IPS DF 4.7 (cell line): ENCODE data around the gene PTX4.

Experiments used
- DNase-seq: peaks from one replicate; pipeline ENCODE4 v3.0.0-alpha.2; 2013; ENCODE audit warnings: low spot score; ENCODE audit errors: extremely low read depth

PTX4 gene

DNA sequence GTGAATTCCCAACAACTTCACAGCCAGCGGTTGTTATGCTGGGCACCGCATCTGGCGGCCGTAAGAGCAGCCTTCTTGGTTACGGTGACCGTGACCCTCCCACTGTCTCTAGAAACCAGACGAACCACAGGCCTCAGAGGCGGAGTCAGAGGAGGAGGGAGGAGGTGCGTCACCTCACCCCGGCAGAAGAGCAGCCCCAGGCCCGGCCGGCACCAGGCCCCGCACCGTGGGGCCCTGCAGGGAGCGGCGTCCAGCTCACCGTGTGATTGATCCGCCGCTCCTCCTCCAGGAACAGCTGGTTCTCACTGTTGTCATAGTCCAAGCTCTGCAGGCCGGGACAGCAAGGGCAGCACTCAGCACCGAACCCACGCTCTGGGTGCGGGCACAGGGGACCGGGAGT lies 27.6 kb downstream of the PTX4 start:
- no peak for DNase-seq

DNA sequence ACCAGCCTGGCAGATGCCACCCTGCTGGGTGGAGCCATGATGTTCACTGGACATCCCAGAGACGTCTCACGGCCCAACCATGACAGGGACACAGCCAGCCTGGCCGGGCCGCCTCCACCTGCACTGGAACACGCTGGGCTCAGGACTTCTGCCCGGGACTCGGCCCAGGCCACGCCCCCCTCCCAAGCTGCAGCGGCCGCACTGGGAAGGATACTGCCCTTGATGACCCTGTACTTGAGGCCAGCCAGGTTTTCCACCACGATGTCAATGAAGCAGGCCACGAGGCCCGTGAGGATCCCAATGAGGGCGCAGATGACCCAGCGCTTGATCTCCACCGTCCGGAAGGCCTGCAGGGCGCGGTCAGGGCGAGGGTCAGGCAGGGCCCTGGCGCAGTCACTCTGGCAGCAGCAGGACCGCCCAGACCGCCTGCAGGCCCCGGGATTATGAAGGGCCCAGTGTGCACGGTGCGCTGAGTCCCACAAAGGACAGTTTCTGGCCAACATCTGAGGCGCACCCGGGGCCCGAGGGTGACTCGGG lies 28.1 kb downstream of the PTX4 start:
- no peak for DNase-seq

DNA sequence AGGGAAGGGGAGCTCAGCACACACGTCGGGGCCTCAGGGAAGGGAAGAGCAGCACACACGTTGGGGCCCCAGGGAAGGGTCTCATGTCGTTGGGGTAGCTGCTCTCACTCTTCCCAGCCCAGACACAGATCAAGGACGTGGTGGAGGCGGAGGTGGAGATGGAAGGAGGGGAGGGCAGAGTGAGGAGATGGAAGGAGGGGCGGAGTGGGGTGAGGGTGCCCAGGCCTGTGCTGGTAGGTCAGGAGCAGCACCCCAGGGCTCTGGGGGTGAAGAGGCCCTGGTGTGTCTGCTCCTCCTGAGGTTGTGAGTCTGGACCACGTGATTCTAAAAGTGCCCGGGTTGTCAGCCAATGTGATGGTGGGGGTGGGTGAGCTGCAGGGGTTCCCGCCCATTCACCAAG lies 28.8 kb downstream of the PTX4 start:
- DNase-seq: no peak

DNA sequence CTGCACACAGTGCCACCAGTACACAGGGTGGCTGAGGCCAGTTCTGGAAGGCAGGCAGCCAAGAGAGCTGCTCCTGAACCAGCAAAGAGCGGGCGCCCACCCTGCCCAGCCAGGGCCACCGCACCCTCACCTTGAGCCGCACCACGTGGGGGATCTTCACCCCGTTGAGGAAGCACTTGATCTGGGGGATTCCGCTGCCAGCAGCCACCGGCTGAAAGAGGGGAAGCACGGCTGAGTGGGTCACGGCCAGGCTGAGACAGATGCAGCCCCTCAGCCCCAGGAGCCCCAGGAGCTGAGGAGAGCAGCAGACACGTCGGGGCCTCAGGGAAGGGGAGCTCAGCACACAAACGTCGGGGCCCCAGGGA lies 29.8 kb downstream of the PTX4 start:
- no peak for DNase-seq

DNA sequence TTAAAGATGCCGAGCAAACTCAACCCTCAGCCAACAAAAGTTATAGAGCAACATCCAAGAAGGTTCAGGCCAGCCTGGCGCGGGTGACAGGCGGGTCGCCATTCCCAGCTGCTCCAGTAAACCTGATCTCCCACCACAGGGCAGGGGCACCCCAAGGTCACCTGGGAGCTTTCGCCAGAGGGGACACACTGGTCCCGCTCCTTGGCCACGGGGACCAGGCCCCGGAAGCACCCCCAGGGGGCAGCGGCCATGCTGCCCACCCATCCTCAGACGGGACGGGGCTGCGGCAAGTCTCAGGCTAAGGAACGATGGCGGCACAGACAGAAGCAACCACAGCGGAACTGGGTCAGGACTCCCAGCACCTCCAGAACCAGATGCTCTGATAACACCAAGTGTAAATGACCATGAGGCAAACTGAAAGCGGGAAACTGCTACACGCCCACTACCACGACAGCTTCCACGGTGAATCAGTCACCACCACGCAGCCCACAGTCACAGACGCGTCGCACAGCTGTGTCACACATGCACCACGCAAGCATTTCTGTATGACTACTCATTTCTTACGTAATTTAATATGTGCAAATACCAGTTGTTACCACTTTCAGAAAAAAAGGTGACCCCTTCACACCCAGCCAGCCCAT lies 30.3 kb downstream of the PTX4 start:
- no peak for DNase-seq

DNA sequence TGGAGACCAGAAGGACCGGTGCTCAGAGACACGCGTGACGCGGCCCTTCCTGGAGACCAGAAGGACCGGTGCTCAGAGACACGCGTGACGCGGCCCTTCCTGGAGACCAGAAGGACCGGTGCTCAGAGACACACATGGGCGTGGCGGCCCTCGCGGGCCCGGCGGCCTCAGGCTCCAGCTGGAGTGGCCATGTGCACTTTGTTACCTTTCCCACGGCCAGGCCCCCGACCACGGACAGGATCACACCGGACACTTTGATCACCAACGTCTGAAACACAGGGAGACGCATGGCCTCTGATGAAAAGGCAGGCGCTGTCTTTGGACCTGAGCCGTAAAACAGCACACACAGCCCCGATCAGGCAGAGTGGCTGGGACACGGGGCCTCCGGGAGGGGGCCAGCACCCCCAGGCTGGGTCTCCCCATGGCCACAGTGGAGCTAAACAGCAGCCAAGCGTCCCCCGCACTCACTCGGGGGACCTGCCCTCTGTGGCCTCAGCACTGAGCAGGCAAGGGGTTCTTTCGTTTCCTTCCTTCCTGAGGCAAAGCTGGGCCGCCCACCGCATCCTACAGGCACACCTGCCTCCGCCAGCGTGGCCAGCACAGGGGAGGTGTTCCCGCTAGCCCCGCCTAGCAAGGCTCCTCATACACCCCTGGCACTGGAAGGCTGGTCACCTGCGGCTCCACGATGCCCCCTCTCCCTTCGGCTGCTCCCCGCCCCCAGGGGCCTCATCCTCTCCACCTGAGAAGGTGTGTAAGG lies 31.1 kb downstream of the PTX4 start:
- no peak for DNase-seq

DNA sequence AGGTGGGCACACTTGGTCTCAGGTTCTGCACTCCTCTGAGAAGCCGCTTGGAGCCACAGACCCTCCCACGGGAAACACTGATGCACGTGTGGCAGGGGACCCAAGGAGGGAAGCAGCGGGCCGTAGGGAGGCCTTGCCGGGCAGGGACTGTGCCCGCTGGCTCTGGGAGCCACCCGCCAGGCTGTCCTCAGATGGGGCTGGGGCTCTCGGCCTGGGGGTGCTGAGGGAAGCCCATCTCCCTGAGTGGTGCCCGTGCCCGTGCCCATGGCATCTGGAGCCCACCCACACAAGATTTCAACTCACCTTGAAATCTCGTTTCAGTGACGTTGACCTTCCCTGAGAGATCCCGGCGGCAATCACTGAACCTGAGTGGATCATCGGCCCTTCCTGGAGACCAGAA lies 31.8 kb downstream of the PTX4 start:
- DNase-seq: no peak

DNA sequence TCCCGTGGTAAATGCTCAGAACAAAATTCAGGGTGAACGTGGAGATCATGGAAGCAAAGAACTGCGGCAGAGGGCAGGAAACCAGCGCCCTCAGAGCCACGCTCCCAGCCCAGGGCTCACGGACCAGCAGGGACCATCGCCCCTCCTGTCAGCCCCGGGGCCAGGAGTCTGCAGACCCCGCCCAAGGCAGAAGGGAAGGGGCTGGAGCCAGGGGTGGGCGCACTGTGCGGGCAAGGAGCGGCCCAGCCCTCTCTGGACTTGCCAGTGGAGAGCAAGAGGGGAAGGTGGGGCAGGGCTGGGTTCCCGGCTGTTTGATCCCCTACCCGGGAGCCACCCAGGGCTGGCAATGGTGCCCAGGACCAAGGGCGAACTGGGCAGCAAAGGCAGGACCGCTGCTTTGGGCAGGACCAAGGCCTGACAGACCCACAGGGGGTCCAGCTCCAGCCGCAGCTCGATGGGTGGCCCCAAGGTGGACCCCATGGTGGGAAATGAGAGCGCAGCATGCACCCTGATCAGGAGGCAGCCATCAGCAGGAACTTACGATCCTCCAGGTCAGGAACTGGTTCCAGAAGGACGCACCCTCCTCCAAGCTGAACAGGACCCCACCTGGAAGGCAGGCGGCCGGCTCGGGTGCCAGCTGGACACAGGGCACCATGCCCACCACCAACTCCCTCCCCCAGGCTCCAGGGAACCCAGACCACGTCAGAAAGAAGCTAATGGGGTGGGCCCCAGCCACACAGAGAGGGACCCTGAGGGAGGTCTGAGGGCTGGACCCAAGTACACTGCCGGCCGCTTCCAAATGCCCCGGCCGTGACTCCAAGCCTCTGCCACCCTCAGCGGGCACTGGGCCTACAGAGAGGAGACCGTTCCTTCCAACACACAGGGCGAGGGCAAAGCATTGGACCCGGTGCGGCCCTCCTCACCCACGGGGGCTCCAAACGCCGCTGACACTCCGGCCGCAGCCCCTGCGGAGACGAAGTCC lies 33.3 kb downstream of the PTX4 start:
- DNase-seq: no peak

DNA sequence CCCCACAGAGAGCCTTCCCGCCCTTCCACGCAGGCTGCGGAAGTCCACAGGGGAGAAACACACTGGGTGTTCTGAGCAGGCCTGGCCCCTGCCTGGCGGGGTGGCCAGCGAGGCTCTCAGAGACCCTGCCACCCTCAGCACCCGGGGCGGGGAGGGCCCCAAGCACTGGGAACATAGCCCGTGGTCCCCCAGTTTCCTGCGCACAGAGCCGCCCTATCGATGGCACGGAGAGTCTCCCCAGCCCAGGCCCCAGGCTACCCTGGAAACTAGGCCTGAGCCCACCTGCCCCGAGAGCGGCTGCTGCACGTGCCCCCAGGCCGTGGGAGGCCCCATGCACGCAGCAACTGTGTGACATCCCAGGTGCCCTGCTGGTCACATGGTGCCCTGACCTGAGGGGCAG lies 34.2 kb downstream of the PTX4 start:
- DNase-seq: no peak

DNA sequence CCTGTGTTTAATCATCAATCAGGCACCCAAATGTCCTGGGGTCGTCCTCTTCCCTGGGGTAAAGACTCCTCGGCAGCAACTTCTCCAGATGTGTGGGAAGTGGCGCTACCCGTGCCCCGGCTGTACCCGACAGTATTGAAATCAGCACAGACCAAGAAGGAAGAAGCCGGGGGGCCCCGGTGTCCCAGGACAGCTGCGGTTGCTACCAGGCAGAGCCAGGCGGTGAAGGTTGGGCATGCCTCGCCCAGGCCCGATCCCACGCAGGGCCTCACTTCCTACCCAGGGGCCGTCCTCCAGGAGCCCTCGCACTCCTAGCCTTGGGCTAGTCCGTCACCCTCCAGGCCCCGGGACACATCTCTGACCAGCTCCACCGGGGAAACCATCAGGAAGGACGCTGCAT lies 35.4 kb downstream of the PTX4 start:
- no peak for DNase-seq

DNA sequence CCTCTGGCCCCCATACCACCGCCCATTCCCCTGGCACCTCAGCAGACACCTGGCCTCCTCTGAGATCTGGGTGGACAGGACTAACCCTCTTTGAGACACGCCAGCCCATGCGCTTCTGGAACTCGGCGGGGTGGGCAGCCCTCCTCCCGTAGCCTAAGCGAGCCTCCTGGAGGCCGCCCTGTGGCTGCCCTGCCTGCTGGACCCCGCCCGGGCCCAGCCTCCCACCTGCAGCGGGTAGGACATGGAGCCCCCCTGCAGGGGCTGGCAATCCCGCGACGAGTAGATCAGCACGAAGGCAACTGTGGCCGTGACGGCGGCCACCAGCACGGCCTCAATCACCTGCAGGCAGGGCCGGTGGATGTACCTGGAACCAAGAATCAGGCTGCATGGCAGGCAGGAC lies 36.2 kb downstream of the PTX4 start:
- no peak for DNase-seq

DNA sequence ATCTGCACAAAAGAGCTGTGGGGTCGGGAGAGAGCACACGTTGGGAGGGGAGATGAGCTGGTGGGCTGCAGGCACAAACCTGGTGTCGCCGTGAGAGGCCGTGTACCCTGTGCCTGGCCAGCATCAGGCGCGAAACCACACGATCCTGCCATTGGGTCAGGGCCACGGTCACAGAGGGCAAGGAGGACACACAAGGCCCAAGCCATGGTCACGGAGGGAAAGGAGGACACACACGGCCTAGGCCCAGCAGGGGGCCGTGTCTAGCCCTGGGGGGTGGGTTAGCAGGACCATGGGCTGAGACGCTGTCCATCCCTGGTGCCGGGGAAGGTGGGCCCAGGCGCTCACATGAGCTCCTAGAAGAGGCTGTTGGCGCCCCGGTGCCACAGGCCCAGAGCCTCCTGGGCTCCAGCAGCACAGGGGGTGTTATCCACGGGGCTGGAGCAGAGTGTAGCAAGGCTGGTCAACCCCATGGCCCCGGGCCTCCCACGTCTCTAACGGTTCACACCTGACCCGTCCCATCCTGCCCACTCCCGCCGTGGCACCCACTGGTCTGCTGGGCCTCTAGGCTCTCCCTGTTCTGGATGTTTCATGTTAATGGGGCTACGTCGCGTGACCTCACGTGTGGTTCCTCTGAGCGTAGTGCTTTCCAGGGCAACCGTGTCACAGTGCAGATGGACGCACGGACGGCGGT lies 36.9 kb downstream of the PTX4 start:
- DNase-seq: no peak

DNA sequence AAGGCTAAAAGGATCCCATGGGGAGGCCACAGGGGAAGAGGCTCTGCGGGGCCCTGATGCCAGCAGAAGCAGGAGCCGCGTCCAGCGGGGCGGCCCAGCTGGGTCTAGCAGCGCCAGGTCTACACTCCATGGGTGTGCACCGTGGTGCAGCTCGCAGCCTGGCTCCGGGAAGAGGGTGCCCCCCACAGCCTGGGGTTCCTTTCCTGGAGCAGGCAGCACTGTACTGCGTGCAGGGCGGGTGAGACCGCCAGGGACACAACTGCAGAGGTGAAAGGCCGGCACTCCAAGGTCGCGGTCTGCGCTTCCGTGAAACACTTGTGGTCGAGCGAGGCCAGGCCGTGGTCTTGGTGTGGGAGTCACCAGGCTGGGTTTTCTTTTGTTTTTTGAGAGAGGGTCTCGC lies 37.9 kb downstream of the PTX4 start:
- no peak for DNase-seq

DNA sequence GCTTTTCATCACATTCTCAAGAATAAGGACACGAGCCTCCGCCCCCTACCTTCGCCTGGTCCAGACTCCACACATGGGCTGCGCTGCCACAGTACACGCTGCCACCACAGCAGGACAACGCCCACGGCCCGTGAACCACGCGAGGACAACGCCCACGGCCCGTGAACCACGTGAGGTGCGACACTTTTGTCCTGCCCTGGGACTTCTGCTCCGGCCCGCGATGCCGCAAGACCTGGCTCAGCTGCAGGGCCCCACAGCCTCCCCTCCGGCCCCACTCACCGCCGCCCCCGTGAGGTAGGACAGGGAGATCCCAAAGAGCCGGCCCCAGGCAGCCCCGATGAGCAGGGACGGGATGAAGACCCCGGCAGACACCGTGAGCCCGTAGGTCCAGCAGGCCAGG lies 38.5 kb downstream of the PTX4 start:
- DNase-seq: no peak

DNA sequence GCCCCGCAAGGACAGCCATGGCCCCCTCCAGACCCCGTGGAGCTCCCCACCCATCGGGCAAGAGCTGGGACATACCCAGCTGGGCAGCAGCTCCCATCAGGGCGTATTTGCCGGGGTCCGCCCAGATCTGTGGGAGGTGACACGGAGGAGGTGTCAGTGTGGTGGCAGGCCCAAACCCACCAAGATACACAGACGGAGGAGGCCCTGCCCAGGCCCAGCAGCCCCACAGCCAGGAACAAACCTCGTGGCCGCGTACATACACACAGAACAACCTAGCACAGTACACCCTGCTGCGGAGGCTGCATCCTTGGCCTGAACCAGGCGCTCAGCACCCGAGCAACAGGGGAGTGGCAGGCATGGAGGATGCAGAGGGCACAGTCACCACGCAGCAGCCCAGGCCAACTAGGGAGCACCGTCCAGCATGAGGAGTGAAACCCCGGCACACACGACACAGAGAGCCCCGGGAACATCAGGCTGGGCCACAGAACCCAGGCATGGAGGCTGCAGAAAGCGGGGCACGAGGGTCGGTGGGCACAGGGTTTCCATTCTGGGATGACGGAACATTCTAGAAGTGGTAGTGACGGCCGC lies 39.4 kb downstream of the PTX4 start:
- no peak for DNase-seq

DNA sequence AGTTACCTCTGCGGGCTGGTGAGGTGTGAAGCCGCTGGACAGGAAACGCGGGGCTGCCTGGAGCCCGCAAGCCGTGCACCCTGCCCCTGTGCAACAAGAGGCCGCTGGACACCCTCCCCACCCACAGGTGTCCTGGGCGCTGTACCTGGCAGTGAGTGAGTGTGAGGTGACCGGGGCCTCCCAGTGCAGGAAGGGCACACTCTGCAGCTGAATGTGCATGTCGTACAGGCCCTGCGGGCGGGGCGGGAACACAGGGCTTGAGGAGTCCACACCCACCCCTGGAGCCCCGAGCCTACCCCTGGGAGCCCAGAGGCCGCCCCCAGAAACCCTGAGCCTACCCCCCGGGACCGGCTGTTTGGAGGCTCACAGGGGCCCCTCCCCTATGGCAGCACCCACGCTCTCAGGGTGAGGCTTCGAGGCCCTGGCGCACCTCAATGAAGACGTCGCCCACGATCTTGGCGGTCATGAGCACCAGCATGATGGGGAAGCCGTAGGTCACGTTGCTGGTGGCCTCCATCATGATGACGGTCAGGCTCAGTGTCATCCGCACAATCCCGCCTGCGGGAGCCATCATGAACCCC lies 40.1 kb downstream of the PTX4 start:
- no peak for DNase-seq

DNA sequence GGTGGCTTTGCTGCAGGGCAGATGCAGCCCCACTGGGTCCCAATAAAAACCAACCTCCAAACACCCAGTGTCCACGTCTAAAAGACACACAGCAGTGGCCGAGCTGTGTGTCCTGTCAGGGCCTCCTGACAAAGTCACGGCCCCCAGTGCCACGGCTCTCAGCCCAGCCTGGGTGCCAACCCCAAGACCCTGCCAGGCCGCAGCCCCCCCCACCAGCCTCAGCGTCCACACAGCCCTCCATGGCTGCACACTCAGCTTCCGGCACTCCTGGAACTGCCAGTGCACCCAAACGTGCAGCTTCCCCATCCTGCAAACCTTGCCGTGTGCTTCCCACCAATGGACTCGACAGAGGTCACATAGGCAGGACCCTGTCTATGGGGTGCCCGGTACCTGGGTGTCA lies 40.8 kb downstream of the PTX4 start:
- DNase-seq: no peak

DNA sequence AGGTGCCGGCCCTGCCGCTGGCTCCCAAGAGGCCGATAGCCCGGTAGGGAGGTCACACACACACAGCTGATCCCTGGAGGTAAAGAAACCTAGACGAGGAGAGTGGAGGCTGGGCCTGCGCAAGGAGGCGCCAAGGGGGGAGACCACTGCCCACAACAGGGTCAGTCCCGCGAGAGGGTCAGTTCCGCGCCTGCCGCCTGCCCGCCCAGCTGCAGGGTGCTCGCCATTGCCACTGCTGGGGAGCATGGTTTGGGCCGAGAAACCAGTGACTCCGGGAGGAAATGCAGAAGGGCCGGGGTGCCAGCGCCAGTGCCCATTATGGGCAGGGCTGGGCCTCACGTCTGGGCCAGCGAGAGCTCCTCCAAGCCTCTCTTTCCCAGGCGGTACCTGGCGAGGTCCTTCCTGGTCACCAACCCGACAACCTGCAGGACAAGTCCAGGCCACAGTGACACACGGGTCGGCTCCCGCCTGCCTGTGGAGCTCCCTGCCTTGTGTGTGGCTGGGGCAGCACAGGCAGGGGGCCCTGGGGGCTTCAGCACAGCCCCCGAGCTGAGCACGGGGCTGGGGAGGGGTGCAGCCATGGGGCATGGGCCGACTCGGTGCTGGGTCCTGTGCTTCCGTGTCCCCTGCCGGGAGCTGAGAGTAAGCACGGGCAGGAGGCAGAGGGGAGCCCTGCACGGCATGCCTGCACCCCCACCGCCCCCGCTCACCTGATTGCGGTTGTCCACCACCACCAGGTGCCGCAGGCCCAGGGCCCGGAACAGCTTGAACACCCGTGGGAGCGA lies 42.3 kb downstream of the PTX4 start:
- no peak for DNase-seq

DNA sequence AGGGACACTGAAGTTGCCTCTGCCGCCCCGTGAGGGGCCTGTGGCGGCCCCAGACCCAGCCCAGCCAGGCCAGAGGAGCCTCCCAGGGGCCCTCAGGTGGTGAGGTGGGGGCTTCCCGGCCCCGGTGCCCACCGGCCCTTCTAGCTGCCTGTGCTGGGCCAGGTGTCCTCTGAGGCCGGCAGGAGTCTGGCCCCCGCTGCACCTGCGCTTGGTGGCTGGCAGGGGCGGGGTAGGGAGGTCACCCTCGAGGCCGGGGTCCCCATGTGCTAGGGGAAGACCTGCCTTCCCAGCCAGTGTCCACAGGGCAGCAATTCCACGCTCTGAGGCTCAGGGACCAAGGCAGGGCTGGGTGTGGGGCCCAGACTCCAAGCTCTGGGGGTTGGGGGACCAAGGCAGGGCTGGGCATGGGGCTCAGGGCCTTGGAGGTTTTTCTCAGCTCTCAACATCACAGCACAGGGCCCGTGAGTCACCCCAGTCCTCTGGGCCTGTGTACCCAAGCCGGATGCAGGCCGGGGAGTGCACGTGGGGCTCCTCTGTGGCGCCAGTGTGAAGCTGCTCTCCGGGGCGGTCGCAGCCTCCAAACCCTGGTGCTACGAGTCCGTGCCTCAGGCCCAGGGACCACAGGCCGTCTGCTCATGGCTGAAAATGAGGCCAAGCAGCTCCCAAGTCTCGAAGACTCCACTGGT lies 43.1 kb downstream of the PTX4 start:
- DNase-seq: no peak
